Adrenal gland (tissue), 12 donors: Measurements from ENCODE around the gene VSTM2A. TPM values are rescaled to one million over a fixed set of nuclear protein-coding genes. Genes with fewer than 3 reads are reported as not detected.

Experiments used
- DNase-seq, 7 donors: peaks; one replicate each; pipeline ENCODE4 v3.0.0-alpha.2; 2019 to 2020
- H3K27ac ChIP-seq, 5 donors: fragments of 200-600 bp; sonication (generic) in 4 of 5; 1 replicate in 3 of 5; 2 replicates in 2 of 5; pipeline versions ENCODE4 v1.5.1 to v1.8.0; 2016 to 2020; ENCODE audit warnings: mild to moderate bottlenecking in 1 of 5
- H3K27me3 ChIP-seq: fragments of 200-600 bp; 2 replicates; pipeline ENCODE4 v1.8.0; 2021
- H3K36me3 ChIP-seq, 2 donors: fragments of 200-600 bp; replicated peaks in 1 of 2; 1 replicate in 1 of 2; 2 replicates in 1 of 2; pipeline versions ENCODE4 v1.5.1 to v1.8.0; 2018 to 2022
- H3K4me1 ChIP-seq, 2 donors: fragments of 200-600 bp; replicated peaks in 1 of 2; 1 replicate in 1 of 2; 2 replicates in 1 of 2; pipeline versions ENCODE4 v1.5.1 to v1.8.0; 2018 to 2021
- H3K4me3 ChIP-seq, 4 donors: fragments of 200-600 bp; sonication (generic) in 3 of 4; one replicate each; pipeline ENCODE4 v1.5.1; 2016 to 2018
- H3K9me3 ChIP-seq, 3 donors: fragments of 200-600 bp; sonication (generic) in 1 of 3; replicated peaks in 1 of 3; 1 replicate in 2 of 3; 2 replicates in 1 of 3; pipeline versions ENCODE4 v1.5.1 to v1.8.0; 2016 to 2021
- POLR2A ChIP-seq, 2 donors: fragments of 450-650 bp; IDR thresholded peaks; one replicate each; pipeline ENCODE4 v1.6.1; 2017; ENCODE audit warnings: antibody characterized with exemption in 2 of 2, mild to moderate bottlenecking in 2 of 2, moderate library complexity in 1 of 2
- WGBS, 4 donors: extraction: QIAGEN DNeasy Blood & Tissue Kit in 2 of 4; methylation state at CpG; one replicate each; pipeline versions ENCODE4 v1.1.5 to v1.1.7; 2013 to 2017; 5-methylcytosine and 5-hydroxymethylcytosine counted together
- intact Hi-C, 2 donors: fragments of 100-400 bp; cut with DNase I; formaldehyde crosslinking; loops; one replicate each; pipeline versions ENCODE4 v1.14.1 to v1.15.0; 2022 to 2023
- polyA plus RNA-seq, 3 donors: library from polyadenylated mRNA; stranded (reverse); fragments of 200-250 nt in 2 of 3; fragments of 350-450 nt in 1 of 3; fragmentation: Illumina TruSeq in 1 of 3; extraction: RNeasy Lipid Tissue Mini Kit (QIAGEN cat#74804) in 1 of 3; gene quantifications; one replicate each; pipeline ENCODE4 v1.2.3, GENCODE V29; 2013 to 2014
- total RNA-seq, 9 donors: library from RNA; depleted of rRNA in 4 of 9; stranded (reverse); fragments of >200 nt in 4 of 9; fragments of 120-200 nt in 1 of 9; fragmentation: NEBNext Ultra II Directional in 1 of 9; extraction: Animal tissue kit (Norgen Biotek cat#: 25700) in 1 of 9; gene quantifications; one replicate each; pipeline versions ENCODE4 v1.1.0 to v1.2.4, GENCODE V29; 2013 to 2023
- TF ChIP-seq, protein P1 (sequence below), 6 experiments: fragments of 450-650 bp in 4 of 6; fragments of 200-600 bp in 2 of 6; sonication (generic) in 1 of 6; IDR thresholded peaks; 1 replicate in 5 of 6; 2 replicates in 1 of 6; pipeline versions ENCODE4 v1.5.1 to v1.8.0; 2016 to 2021; ENCODE audit warnings: antibody characterized with exemption in 6 of 6, mild to moderate bottlenecking in 2 of 6, moderate library complexity in 1 of 6
- donor health status: healthy with polysubstance abuse.
- donor health status: Bipolar disorder and iron deficiency.
- donor health status: DM: yes; HTN: yes; CAD: no.
- donor health status: DM: no; HTN: no; CAD: no.
- donor health status: DM: no; HTN: no; CAD: no.
- donor health status: DM: yes; HTN: yes; CAD: no.

VSTM2A gene
- total and polyA plus RNA-seq, 12 donors, result 0.52 to 16.7 (median 7.5) TPM; not detected in 3

DNA sequence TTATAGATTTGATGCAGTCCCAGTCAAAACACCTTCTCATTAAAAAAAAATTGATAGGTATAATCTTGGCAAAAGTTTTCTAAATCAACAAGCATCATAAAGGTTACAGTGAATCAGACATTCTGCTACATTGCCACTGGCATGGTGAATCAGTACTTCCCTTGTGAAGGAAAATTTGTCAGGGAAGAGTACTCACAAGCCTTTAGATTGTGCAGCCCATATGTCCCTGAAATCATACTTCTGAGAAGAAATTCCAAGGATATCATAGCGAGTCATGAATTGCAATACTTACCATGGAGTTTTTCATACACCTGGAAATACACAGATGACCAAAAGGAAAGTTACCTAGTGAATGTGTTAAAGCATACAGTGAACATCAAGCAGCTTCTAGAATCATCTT, 17.2 kb downstream of the VSTM2A start:
- TF ChIP-seq, protein P1, sequence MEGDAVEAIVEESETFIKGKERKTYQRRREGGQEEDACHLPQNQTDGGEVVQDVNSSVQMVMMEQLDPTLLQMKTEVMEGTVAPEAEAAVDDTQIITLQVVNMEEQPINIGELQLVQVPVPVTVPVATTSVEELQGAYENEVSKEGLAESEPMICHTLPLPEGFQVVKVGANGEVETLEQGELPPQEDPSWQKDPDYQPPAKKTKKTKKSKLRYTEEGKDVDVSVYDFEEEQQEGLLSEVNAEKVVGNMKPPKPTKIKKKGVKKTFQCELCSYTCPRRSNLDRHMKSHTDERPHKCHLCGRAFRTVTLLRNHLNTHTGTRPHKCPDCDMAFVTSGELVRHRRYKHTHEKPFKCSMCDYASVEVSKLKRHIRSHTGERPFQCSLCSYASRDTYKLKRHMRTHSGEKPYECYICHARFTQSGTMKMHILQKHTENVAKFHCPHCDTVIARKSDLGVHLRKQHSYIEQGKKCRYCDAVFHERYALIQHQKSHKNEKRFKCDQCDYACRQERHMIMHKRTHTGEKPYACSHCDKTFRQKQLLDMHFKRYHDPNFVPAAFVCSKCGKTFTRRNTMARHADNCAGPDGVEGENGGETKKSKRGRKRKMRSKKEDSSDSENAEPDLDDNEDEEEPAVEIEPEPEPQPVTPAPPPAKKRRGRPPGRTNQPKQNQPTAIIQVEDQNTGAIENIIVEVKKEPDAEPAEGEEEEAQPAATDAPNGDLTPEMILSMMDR (IDR thresholded peaks at IDR 0.05), result no peak
- TF ChIP-seq POLR2A (IDR thresholded peaks at IDR 0.05), result no peak
- no peaks in the 10 kb centered on the region for H3K36me3 ChIP-seq
- H3K27ac ChIP-seq, result no peak overlapping the region
- no peak overlapping the region for H3K4me3 ChIP-seq
- WGBS, 4 donors, result 52 to 67% (median 58%) methylated on average over 1 of the region's 1 CpG
- DNase-seq, result no peak
- H3K27me3 ChIP-seq, result no peaks in the 10 kb centered on the region
- no peaks in the 10 kb centered on the region for H3K9me3 ChIP-seq
- intact Hi-C loops, result no loop called here
- H3K4me1 ChIP-seq, result no peaks in the 10 kb centered on the region

DNA sequence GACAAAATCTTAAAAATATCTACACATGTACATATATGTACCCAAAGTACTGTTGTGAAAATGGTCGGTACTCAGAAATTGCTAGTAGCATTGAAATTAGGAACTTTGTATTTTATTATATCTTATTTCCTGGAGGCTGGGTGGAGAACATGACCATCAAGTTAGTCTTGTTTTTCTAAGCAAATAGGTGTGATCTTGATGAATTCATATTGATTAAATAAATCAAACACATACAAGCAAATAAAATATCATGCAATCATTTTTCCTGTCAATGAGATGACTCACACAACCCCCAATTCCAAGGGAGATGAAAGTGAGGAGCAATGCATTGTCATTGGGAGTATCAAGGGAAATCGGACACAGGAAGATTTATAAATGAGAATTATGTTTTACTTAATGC, 18.0 kb downstream of the VSTM2A start:
- Histone ChIP-seq H3K27ac (no peak overlapping the region), H3K27me3 (no peaks in the 10 kb centered on the region), H3K9me3 (no peaks in the 10 kb centered on the region), H3K4me1 (no peaks in the 10 kb centered on the region), H3K36me3 (no peaks in the 10 kb centered on the region), H3K4me3 (no peak overlapping the region)
- intact Hi-C loops, result no loop called here
- 69 to 82% (median 71%) methylated on average over 2 of the region's 2 CpGs for WGBS, 4 donors
- DNase-seq, result no peak
- no peak for TF ChIP-seq POLR2A (IDR thresholded peaks at IDR 0.05)
- TF ChIP-seq, protein P1 (IDR thresholded peaks at IDR 0.05), result no peak

DNA sequence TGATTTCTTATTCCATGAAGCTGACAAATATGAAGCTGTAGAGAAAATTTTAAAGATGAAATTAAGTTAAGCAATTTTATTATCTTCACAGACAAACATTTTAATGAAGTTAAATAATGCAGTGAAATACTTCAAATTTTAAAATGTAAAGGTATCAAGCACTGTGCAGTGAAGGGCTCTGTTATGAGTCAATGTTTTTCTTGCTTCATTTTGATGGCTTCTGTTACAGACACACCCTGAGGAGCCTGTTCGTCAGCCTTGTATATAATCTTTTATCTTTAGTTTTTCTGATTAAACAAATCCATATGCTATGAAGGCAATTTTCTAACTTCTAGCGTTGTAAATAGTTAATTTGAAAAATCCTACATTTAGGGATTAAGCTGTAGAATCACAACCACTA, 18.5 kb downstream of the VSTM2A start:
- H3K4me3 ChIP-seq, result no peak overlapping the region
- H3K9me3 ChIP-seq, result no peaks in the 10 kb centered on the region
- no peaks in the 10 kb centered on the region for H3K4me1 ChIP-seq
- TF ChIP-seq, protein P1 (IDR thresholded peaks at IDR 0.05), result no peak
- TF ChIP-seq POLR2A (IDR thresholded peaks at IDR 0.05), result no peak
- intact Hi-C loops, result no loop called here
- H3K36me3 ChIP-seq, result no peaks in the 10 kb centered on the region
- H3K27ac ChIP-seq, result no peak overlapping the region
- no peaks in the 10 kb centered on the region for H3K27me3 ChIP-seq
- WGBS, 4 donors, result 58 to 65% (median 64%) methylated on average over 2 of the region's 2 CpGs
- no peak for DNase-seq

DNA sequence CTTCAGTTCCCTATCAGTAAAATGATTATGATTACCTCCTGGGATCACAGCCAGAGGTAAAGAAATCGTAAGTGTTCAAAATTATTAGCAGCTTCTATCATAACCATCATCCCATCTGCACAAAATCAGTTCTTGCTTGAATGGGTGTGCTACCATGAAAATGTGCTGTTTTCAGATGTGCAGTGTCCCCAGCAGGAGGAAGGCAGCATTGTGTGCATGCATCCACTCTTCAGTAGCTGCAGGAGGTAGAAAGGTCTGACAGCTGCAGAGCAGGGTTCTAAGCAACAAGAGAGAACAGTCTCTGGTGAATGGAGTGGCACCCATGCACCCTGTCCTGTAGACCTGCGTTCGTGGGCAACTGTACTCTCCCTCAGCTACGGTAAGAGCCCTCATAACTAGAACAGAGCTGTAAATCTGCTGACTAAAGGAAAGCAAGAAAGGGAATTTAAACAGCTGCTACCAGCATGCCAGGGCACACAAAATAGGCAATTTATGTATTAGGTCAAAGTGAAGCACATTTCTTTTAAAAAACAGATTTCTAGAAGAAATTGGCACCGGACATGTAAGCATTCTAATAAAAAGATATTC, 21.2 kb downstream of the VSTM2A start:
- Histone ChIP-seq H3K9me3 (no peaks in the 10 kb centered on the region), H3K4me3 (no peak overlapping the region), H3K4me1 (no peaks in the 10 kb centered on the region), H3K27me3 (no peaks in the 10 kb centered on the region), H3K36me3 (no peaks in the 10 kb centered on the region), H3K27ac (no peak overlapping the region)
- WGBS, 4 donors, result 67 to 71% (median 68%) methylated on average over 5 of the region's 5 CpGs
- TF ChIP-seq, protein P1 (IDR thresholded peaks at IDR 0.05), result no peak
- TF ChIP-seq POLR2A (IDR thresholded peaks at IDR 0.05), result no peak
- intact Hi-C loops, result no loop called here
- DNase-seq, result no peak
